Activated T-cell treated with anti-CD3 and anti-CD28 coated beads, Interleukin-2, amount 50 U/mL, for 24 hours (primary cell): ENCODE measurements around the gene RBM15.

Source experiments
- DNase-seq: peaks from one replicate; pipeline ENCODE4 v3.0.0-alpha.2; 2020
- H3K27ac Mint-ChIP-seq: 2 replicates; pipeline ENCODE4 v1.8.0; 2020; ENCODE audit warnings: mild to moderate bottlenecking, mixed read lengths
- H3K27me3 Mint-ChIP-seq: 2 replicates; pipeline ENCODE4 v1.8.0; 2020; ENCODE audit warnings: mixed read lengths
- H3K36me3 Mint-ChIP-seq: 2 replicates; pipeline ENCODE4 v1.8.0; 2020; ENCODE audit warnings: low read depth, mixed read lengths
- H3K4me1 Mint-ChIP-seq: 2 replicates; pipeline ENCODE4 v1.8.0; 2020; ENCODE audit warnings: low read depth, mixed read lengths
- H3K4me3 Mint-ChIP-seq: 2 replicates; pipeline ENCODE4 v1.8.0; 2020; ENCODE audit warnings: mild to moderate bottlenecking, moderate library complexity, mixed read lengths
- H3K9me3 Mint-ChIP-seq: 2 replicates; pipeline ENCODE4 v1.8.0; 2020; ENCODE audit warnings: mixed read lengths

The RBM15 gene

GRCh38 chr1:110338886-110339406 is at the start of gene RBM15:
TSS of gene RBM15 (plus strand) at chr1:110339377. CDS start at chr1:110339406, 29 bp downstream.
- H3K27me3 Mint-ChIP-seq: no peaks in the 10 kb centered on the region

GRCh38 chr1:110291241-110292030 is 47.7 kb upstream of the RBM15 start:
- no peaks in the 10 kb centered on the region for H3K9me3 Mint-ChIP-seq
- H3K27me3 Mint-ChIP-seq: no peaks in the 10 kb centered on the region
- H3K4me3 Mint-ChIP-seq: no peak overlapping the region
- no peaks in the 10 kb centered on the region for H3K36me3 Mint-ChIP-seq
- no peaks in the 10 kb centered on the region for H3K4me1 Mint-ChIP-seq
- no peak for DNase-seq
- no peak overlapping the region for H3K27ac Mint-ChIP-seq

More at GRCh38 chr1:110338886-110339406, at the start of gene RBM15:
- Mint-ChIP-seq H3K36me3 (peaks cover 9% of the 10 kb centered on the region), H3K9me3 (no peaks in the 10 kb centered on the region), H3K27ac (no peak within 1 kb of the TSS), H3K4me1 (peaks cover 59% of the 10 kb centered on the region), H3K4me3 (no peak within 1 kb of the TSS)
- peak; percentile 91 for DNase-seq

- H3K27ac Mint-ChIP-seq: no peak overlapping the region
- no peaks in the 10 kb centered on the region for H3K4me1 Mint-ChIP-seq
- H3K4me3 Mint-ChIP-seq: no peak overlapping the region
- H3K36me3 Mint-ChIP-seq: no peaks in the 10 kb centered on the region
- no peaks in the 10 kb centered on the region for H3K27me3 Mint-ChIP-seq
- no peaks in the 10 kb centered on the region for H3K9me3 Mint-ChIP-seq
- DNase-seq: no peak
Measured at GRCh38 chr1:110292031-110292741, 47.0 kb upstream of the RBM15 start.

GRCh38 chr1:110293601-110294104 is 45.5 kb upstream of the RBM15 start:
- H3K36me3 Mint-ChIP-seq: no peaks in the 10 kb centered on the region
- H3K27me3 Mint-ChIP-seq: no peaks in the 10 kb centered on the region
- H3K9me3 Mint-ChIP-seq: no peaks in the 10 kb centered on the region
- no peak overlapping the region for H3K27ac Mint-ChIP-seq
- H3K4me3 Mint-ChIP-seq: no peak overlapping the region
- no peak for DNase-seq
- no peaks in the 10 kb centered on the region for H3K4me1 Mint-ChIP-seq

- DNase-seq: no peak
- H3K27ac Mint-ChIP-seq: no peak overlapping the region
- H3K4me3 Mint-ChIP-seq: no peak overlapping the region
- H3K27me3 Mint-ChIP-seq: no peaks in the 10 kb centered on the region
- H3K9me3 Mint-ChIP-seq: no peaks in the 10 kb centered on the region
- H3K36me3 Mint-ChIP-seq: no peaks in the 10 kb centered on the region
- no peaks in the 10 kb centered on the region for H3K4me1 Mint-ChIP-seq
Measured at GRCh38 chr1:110294308-110294707, 44.9 kb upstream of the RBM15 start.

- DNase-seq: no peak
- Mint-ChIP-seq H3K27me3 (peaks cover 2% of the 10 kb centered on the region), H3K27ac (no peak overlapping the region), H3K36me3 (no peaks in the 10 kb centered on the region), H3K9me3 (no peaks in the 10 kb centered on the region), H3K4me3 (no peak overlapping the region), H3K4me1 (no peaks in the 10 kb centered on the region)
Measured at GRCh38 chr1:110298991-110299390, 40.2 kb upstream of the RBM15 start.

- no peaks in the 10 kb centered on the region for H3K36me3 Mint-ChIP-seq
- no peak overlapping the region for H3K27ac Mint-ChIP-seq
- H3K27me3 Mint-ChIP-seq: peaks cover 2% of the 10 kb centered on the region
- no peaks in the 10 kb centered on the region for H3K9me3 Mint-ChIP-seq
- no peak for DNase-seq
- no peak overlapping the region for H3K4me3 Mint-ChIP-seq
- H3K4me1 Mint-ChIP-seq: no peaks in the 10 kb centered on the region
Measured at GRCh38 chr1:110300412-110301085, 38.6 kb upstream of the RBM15 start.

- Mint-ChIP-seq H3K4me3 (no peak overlapping the region), H3K36me3 (no peaks in the 10 kb centered on the region), H3K27ac (no peak overlapping the region), H3K27me3 (peaks cover 2% of the 10 kb centered on the region), H3K4me1 (no peaks in the 10 kb centered on the region), H3K9me3 (no peaks in the 10 kb centered on the region)
- DNase-seq: no peak
Measured at GRCh38 chr1:110302836-110303235, 36.3 kb upstream of the RBM15 start.

GRCh38 chr1:110305900-110306420 is 33.2 kb upstream of the RBM15 start:
- DNase-seq: no peak

GRCh38 chr1:110307239-110307974 is 31.8 kb upstream of the RBM15 start:
- no peak for DNase-seq
- Mint-ChIP-seq H3K4me1 (peaks cover under 1% of the 10 kb centered on the region), H3K9me3 (no peaks in the 10 kb centered on the region), H3K27ac (no peak overlapping the region), H3K4me3 (no peak overlapping the region), H3K27me3 (no peaks in the 10 kb centered on the region), H3K36me3 (no peaks in the 10 kb centered on the region)

More at GRCh38 chr1:110305900-110306420, 33.2 kb upstream of the RBM15 start:
- no peaks in the 10 kb centered on the region for H3K9me3 Mint-ChIP-seq
- H3K36me3 Mint-ChIP-seq: no peaks in the 10 kb centered on the region
- H3K27me3 Mint-ChIP-seq: peaks cover 2% of the 10 kb centered on the region
- no peak overlapping the region for H3K4me3 Mint-ChIP-seq
- no peak overlapping the region for H3K27ac Mint-ChIP-seq
- H3K4me1 Mint-ChIP-seq: no peaks in the 10 kb centered on the region

GRCh38 chr1:110308247-110308646 is 30.9 kb upstream of the RBM15 start:
- Mint-ChIP-seq H3K36me3 (no peaks in the 10 kb centered on the region), H3K4me1 (peaks cover 2% of the 10 kb centered on the region)

GRCh38 chr1:110309139-110309538 is 30.0 kb upstream of the RBM15 start:
- H3K36me3 Mint-ChIP-seq: no peaks in the 10 kb centered on the region
- no peak overlapping the region for H3K4me3 Mint-ChIP-seq
- H3K9me3 Mint-ChIP-seq: no peaks in the 10 kb centered on the region
- peaks cover 2% of the 10 kb centered on the region for H3K4me1 Mint-ChIP-seq
- no peak for DNase-seq
- H3K27ac Mint-ChIP-seq: no peak overlapping the region
- no peaks in the 10 kb centered on the region for H3K27me3 Mint-ChIP-seq

More at GRCh38 chr1:110308247-110308646, 30.9 kb upstream of the RBM15 start:
- Mint-ChIP-seq H3K27me3 (no peaks in the 10 kb centered on the region), H3K27ac (no peak overlapping the region), H3K9me3 (no peaks in the 10 kb centered on the region), H3K4me3 (no peak overlapping the region)
- DNase-seq: no peak

GRCh38 chr1:110309767-110310166 is 29.4 kb upstream of the RBM15 start:
- H3K4me3 Mint-ChIP-seq: no peak overlapping the region
- H3K27ac Mint-ChIP-seq: no peak overlapping the region
- no peak for DNase-seq
- H3K4me1 Mint-ChIP-seq: peaks cover 2% of the 10 kb centered on the region
- no peaks in the 10 kb centered on the region for H3K36me3 Mint-ChIP-seq
- H3K9me3 Mint-ChIP-seq: no peaks in the 10 kb centered on the region
- no peaks in the 10 kb centered on the region for H3K27me3 Mint-ChIP-seq

GRCh38 chr1:110310300-110310699 is 28.9 kb upstream of the RBM15 start:
- no peaks in the 10 kb centered on the region for H3K9me3 Mint-ChIP-seq
- no peaks in the 10 kb centered on the region for H3K36me3 Mint-ChIP-seq
- peaks cover 2% of the 10 kb centered on the region for H3K4me1 Mint-ChIP-seq
- H3K27me3 Mint-ChIP-seq: no peaks in the 10 kb centered on the region
- no peak overlapping the region for H3K27ac Mint-ChIP-seq
- no peak overlapping the region for H3K4me3 Mint-ChIP-seq
- DNase-seq: no peak
